ENCODE results near the gene APOBEC3H. TPM values are rescaled to one million over a fixed set of nuclear protein-coding genes. Genes with fewer than 3 reads are reported as not detected.
A peak's percentile ranks its signal among the peaks of the same experiment; 100 is the strongest.

APOBEC3H gene
- total RNA-seq, 4 donors from 2014 or later = 0.67 TPM; not detected in 3

GRCh38 chr22:39115977-39116621 is 19.1 kb downstream of the APOBEC3H start:
- Histone ChIP-seq H3K4me3 (replicated peaks in 1 of 3) (no peak overlapping the region), H3K27me3 (no peaks in the 10 kb centered on the region), H3K4me1 (no peaks in the 10 kb centered on the region), H3K27ac (no peak overlapping the region), H3K36me3 (no peaks in the 10 kb centered on the region), H3K9me3 (no peaks in the 10 kb centered on the region)
- DNase-seq = no peak
- 84 to 87% methylated on average over 9 of the region's 9 CpGs for WGBS, 2 donors
- intact Hi-C loops (cut with DNase I) = no loop called here
- TF ChIP-seq CTCF (IDR thresholded peaks at IDR 0.05) (no peak), POLR2A (IDR thresholded peaks at IDR 0.05) (no peak)

DNA sequence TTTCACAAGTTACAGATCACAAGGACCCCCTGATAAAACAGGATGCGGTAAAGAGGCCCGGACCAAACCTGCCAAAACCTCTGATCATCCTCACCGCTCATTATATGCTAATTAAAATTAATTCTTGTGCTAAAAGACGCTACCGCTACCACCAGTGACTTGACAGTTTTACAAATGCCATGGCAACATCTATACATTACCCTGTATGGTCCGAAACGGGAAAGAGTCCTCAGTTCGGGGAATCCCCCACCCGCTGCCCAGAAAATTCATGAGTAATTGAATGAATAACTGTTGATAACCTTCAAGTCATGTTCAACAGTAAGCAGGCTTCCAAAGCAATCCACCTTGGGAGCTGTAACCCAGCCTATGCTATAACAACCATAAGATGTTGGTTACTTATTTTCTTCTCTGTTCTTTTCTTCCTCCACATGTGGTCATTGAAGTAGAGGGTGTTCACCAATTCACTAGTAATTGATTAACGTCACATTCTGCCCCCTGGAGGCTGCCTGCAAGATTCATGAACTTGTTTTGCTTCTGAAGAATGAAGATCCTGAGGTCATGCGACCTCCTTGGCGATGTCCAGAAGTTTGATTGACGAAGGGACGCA is 20.6 kb downstream of the APOBEC3H start:
- TF ChIP-seq POLR2A (IDR thresholded peaks at IDR 0.05) = no peak
- peak in 4 of 6 experiments; percentile 36 to 58 (median 48) for TF ChIP-seq CTCF (IDR thresholded peaks at IDR 0.05)
- Histone ChIP-seq H3K4me3 (replicated peaks in 1 of 3) (no peak overlapping the region), H3K9me3 (no peaks in the 10 kb centered on the region), H3K27me3 (no peaks in the 10 kb centered on the region), H3K36me3 (no peaks in the 10 kb centered on the region), H3K4me1 (no peaks in the 10 kb centered on the region), H3K27ac (no peak overlapping the region)
- intact Hi-C loops (cut with DNase I) = no loop called here
- peak; percentile 61 to 72 for DNase-seq
- WGBS, 2 donors = 51 to 68% methylated on average over 14 of the region's 14 CpGs

DNA sequence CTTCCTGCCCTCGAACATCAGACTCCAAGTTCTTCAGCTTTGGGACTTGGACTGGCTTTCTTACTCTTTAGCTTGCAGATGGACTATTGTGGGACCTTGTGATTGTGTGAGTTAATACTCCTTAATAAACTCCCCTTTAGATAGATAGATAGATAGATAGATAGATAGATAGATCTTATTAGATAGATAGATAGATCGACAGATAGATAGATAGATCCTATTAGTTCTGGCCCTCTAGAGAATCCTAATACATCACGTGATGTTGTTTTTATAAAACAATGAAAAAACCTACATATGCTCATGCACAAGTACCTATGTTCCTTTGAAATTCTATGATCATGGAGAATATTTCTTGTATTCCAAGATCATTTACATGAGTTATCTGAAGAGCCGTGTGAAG is 23.9 kb downstream of the APOBEC3H start:
- no peak for DNase-seq
- intact Hi-C loops (cut with DNase I) = loop anchor here (5.0 to 10.0 kb wide), 2 partner anchors 254 to 346 kb away; no protein-coding TSS in a partner anchor

DNA sequence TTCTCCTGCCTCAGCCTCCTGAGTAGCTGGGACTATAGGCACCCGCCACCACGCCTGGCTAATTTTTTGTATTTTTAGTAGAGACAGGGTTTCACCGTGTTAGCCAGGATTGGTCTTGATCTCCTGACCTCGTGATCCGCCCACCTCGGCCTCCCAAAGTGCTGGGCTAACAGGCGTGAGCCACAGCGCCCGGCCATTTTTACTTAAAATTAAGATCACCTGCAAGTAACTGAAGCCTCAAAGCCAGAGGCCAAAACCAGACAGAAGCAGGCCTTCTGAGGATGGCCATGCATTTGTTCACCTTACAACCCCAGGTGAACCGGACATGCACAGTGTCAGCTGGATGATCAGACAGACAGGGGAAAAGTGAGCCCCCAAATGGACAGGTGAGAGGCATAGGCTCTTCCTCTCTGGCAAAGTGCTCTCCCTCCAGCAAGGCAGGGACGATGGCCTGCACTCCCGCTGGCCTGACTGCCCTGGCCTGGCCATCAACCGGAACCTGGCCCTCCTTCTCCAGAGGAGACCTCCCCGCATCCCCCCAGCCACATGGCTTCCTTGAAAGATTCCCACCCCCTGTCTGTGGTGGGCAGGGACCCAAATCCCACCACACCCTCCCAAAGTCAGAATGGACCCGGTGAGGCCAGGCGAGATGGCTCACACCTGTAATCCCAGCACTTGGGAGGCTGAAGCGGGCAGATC is 25.9 kb downstream of the APOBEC3H start:
- Histone ChIP-seq H3K4me3 (replicated peaks in 1 of 3) (no peak overlapping the region), H3K27ac (no peak overlapping the region), H3K9me3 (no peaks in the 10 kb centered on the region), H3K27me3 (no peaks in the 10 kb centered on the region), H3K36me3 (no peaks in the 10 kb centered on the region), H3K4me1 (no peaks in the 10 kb centered on the region)
- intact Hi-C loops (cut with DNase I) = loop anchor here (5.0 to 10.0 kb wide), 2 partner anchors 256 to 348 kb away; no protein-coding TSS in a partner anchor
- 92 to 94% methylated on average over 14 to 17 of the region's 17 CpGs for WGBS, 2 donors
- TF ChIP-seq POLR2A (IDR thresholded peaks at IDR 0.05) (no peak), CTCF (IDR thresholded peaks at IDR 0.05) (no peak)
- DNase-seq = no peak

More for the DNA sequence above, 23.9 kb downstream of the APOBEC3H start:
- no peaks in the 10 kb centered on the region for H3K36me3 ChIP-seq
- no peak overlapping the region for H3K4me3 ChIP-seq (replicated peaks in 1 of 3)
- WGBS, 2 donors = 91 to 95% methylated on average over 4 of the region's 4 CpGs
- no peak for TF ChIP-seq CTCF (IDR thresholded peaks at IDR 0.05)
- no peak for TF ChIP-seq POLR2A (IDR thresholded peaks at IDR 0.05)
- no peak overlapping the region for H3K27ac ChIP-seq
- no peaks in the 10 kb centered on the region for H3K9me3 ChIP-seq
- no peaks in the 10 kb centered on the region for H3K4me1 ChIP-seq
- no peaks in the 10 kb centered on the region for H3K27me3 ChIP-seq

Measured in thyroid gland (tissue), 4 donors.